ENCODE data around the gene ARHGAP18. TPM values are rescaled to one million over a fixed set of nuclear protein-coding genes. Genes with fewer than 3 reads are reported as not detected.

The ARHGAP18 gene
- total and polyA plus RNA-seq, 2 experiments from 2014 or later, result 12.5 to 23.8 TPM

GRCh38 chr6:129696028-129696418 is 14.0 kb downstream of the ARHGAP18 start:
- H4K20me1 ChIP-seq (ENCODE audit: insufficient read depth), result no peaks in the 10 kb centered on the region
- H3K9me2 ChIP-seq (ENCODE audit: insufficient read depth), result no peaks in the 10 kb centered on the region
- H3F3A ChIP-seq (ENCODE audit: insufficient read depth), result peaks cover 18% of the 10 kb centered on the region
- 91 to 93% methylated on average over 1 of the region's 1 CpG for WGBS, 2 experiments (ENCODE audit: low coverage in 1 of 2, low lambda C conversion rate in 2 of 2, missing lambda C conversion rate in 2 of 2)
- in situ Hi-C loops (cut with MboI), result no loop called here
- no peaks in the 10 kb centered on the region for H3K9me3 ChIP-seq (ENCODE audit: low read depth)
- H3K36me3 ChIP-seq (ENCODE audit: low read depth), result no peaks in the 10 kb centered on the region; the same call in 1 of the 2 replicates
- no peak overlapping the region for H3K27ac ChIP-seq
- no peaks in the 10 kb centered on the region for H3K27me3 ChIP-seq (replicated peaks; ENCODE audit: insufficient read depth)
- peaks cover 20% of the 10 kb centered on the region for H3K4me1 ChIP-seq (ENCODE audit: insufficient read depth)
- TF ChIP-seq EZH2phosphoT487 (IDR thresholded peaks at IDR 0.05; ENCODE audit: insufficient read depth, low read depth), result no peak
- no peak for TF ChIP-seq EZH2 (IDR thresholded peaks at IDR 0.05; ENCODE audit: insufficient read depth, poor library complexity, severe bottlenecking)
- H3K4me3 ChIP-seq, result no peak overlapping the region
- H3K9ac ChIP-seq, result no peak overlapping the region
- DNase-seq, result no peak
- no peak overlapping the region for H2AFZ ChIP-seq
- no peak overlapping the region for H3K4me2 ChIP-seq (ENCODE audit: unreplicated experiment)
- peaks cover 98% of the 10 kb centered on the region for H3K79me2 ChIP-seq (ENCODE audit: insufficient read depth)

GRCh38 chr6:129695373-129696027 is 14.5 kb downstream of the ARHGAP18 start:
- H3K4me2 ChIP-seq (ENCODE audit: unreplicated experiment), result no peak overlapping the region
- H3K4me1 ChIP-seq (ENCODE audit: insufficient read depth), result peaks cover 15% of the 10 kb centered on the region
- H3K27me3 ChIP-seq (replicated peaks; ENCODE audit: insufficient read depth), result no peaks in the 10 kb centered on the region
- H2AFZ ChIP-seq, result no peak overlapping the region
- TF ChIP-seq EZH2 (IDR thresholded peaks at IDR 0.05; ENCODE audit: insufficient read depth, poor library complexity, severe bottlenecking) (no peak), EZH2phosphoT487 (IDR thresholded peaks at IDR 0.05; ENCODE audit: insufficient read depth, low read depth) (no peak)
- H3K9me3 ChIP-seq (ENCODE audit: low read depth), result no peaks in the 10 kb centered on the region
- H3K9ac ChIP-seq, result no peak overlapping the region
- H3F3A ChIP-seq (ENCODE audit: insufficient read depth), result peaks cover 18% of the 10 kb centered on the region
- H3K79me2 ChIP-seq (ENCODE audit: insufficient read depth), result peaks cover 100% of the 10 kb centered on the region
- H3K27ac ChIP-seq, result no peak overlapping the region
- H3K4me3 ChIP-seq, result no peak overlapping the region
- in situ Hi-C loops (cut with MboI), result no loop called here
- no peak for DNase-seq
- no peaks in the 10 kb centered on the region for H3K9me2 ChIP-seq (ENCODE audit: insufficient read depth)
- H4K20me1 ChIP-seq (ENCODE audit: insufficient read depth), result no peaks in the 10 kb centered on the region
- no peaks in the 10 kb centered on the region; the same call in 1 of the 2 replicates for H3K36me3 ChIP-seq (ENCODE audit: low read depth)
- 83% methylated on average over 3 of the region's 3 CpGs for WGBS, 2 experiments (ENCODE audit: low coverage in 1 of 2, low lambda C conversion rate in 2 of 2, missing lambda C conversion rate in 2 of 2)

DNA sequence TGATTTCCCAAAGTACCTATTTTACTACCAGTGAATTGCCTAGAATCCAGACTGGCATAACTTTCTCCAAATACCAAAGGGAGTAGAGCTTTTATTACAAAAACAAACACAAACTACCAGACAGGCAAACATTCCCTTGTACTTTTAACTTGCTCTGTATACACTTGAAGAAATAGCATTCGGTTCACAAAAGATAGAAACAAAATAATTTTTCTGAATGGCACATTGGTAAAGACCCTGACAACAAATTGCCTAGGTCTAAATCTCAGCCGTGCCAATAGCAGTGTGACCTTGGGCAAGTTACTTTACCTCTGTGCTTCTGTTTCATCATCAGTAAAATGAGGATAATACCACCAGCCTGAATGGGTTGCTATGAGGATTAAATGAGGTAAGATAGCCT is 15.9 kb downstream of the ARHGAP18 start:
- Histone ChIP-seq H3K4me3 (no peak overlapping the region), H3F3A (ENCODE audit: insufficient read depth) (peaks cover 23% of the 10 kb centered on the region; the same call in 1 of the 2 replicates), H3K9me2 (ENCODE audit: insufficient read depth) (no peaks in the 10 kb centered on the region), H4K20me1 (ENCODE audit: insufficient read depth) (no peaks in the 10 kb centered on the region), H3K27me3 (replicated peaks; ENCODE audit: insufficient read depth) (no peaks in the 10 kb centered on the region), H3K4me2 (ENCODE audit: unreplicated experiment) (no peak overlapping the region), H3K9ac (no peak overlapping the region), H2AFZ (no peak overlapping the region), H3K27ac (no peak overlapping the region), H3K4me1 (ENCODE audit: insufficient read depth) (peaks cover 18% of the 10 kb centered on the region), H3K9me3 (ENCODE audit: low read depth) (no peaks in the 10 kb centered on the region), H3K36me3 (ENCODE audit: low read depth) (no peaks in the 10 kb centered on the region; the same call in 1 of the 2 replicates), H3K79me2 (ENCODE audit: insufficient read depth) (peaks cover 100% of the 10 kb centered on the region)
- in situ Hi-C loops (cut with MboI), result no loop called here
- WGBS, 2 experiments (ENCODE audit: low coverage in 1 of 2, low lambda C conversion rate in 2 of 2, missing lambda C conversion rate in 2 of 2), result 88 to 97% methylated on average over 2 of the region's 2 CpGs
- TF ChIP-seq EZH2phosphoT487 (IDR thresholded peaks at IDR 0.05; ENCODE audit: insufficient read depth, low read depth), result no peak
- no peak for TF ChIP-seq EZH2 (IDR thresholded peaks at IDR 0.05; ENCODE audit: insufficient read depth, poor library complexity, severe bottlenecking)
- DNase-seq, result no peak

DNA sequence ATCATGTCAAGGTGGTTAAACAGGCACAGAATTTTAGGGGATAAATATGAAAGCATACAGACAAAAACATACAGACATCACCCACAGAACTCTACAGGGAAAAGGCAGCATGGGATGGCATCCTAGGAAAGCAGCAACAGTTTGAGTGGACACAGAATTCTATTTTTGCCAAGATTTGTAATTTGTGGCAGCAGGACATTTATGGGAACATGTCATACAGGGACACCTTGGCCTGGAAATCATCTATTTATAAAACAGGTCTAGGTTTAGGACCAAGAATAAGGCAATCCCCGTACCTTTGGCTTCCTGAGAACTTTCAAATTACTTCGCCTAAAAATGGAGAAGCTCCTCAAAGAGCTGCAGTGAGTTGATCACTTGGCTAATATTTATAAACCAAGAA is 17.5 kb downstream of the ARHGAP18 start:
- WGBS, 2 experiments (ENCODE audit: low coverage in 1 of 2, low lambda C conversion rate in 2 of 2, missing lambda C conversion rate in 2 of 2), result 96 to 100% methylated on average over 2 of the region's 2 CpGs

More for the DNA sequence above, 17.5 kb downstream of the ARHGAP18 start:
- Histone ChIP-seq H3K4me2 (ENCODE audit: unreplicated experiment) (no peak overlapping the region), H2AFZ (no peak overlapping the region), H4K20me1 (ENCODE audit: insufficient read depth) (no peaks in the 10 kb centered on the region), H3K4me1 (ENCODE audit: insufficient read depth) (peaks cover 21% of the 10 kb centered on the region), H3K36me3 (ENCODE audit: low read depth) (no peaks in the 10 kb centered on the region; the same call in 1 of the 2 replicates), H3K27ac (no peak overlapping the region), H3K27me3 (replicated peaks; ENCODE audit: insufficient read depth) (no peaks in the 10 kb centered on the region), H3K4me3 (no peak overlapping the region), H3K9me2 (ENCODE audit: insufficient read depth) (no peaks in the 10 kb centered on the region), H3K79me2 (ENCODE audit: insufficient read depth) (peaks cover 100% of the 10 kb centered on the region), H3K9ac (no peak overlapping the region), H3F3A (ENCODE audit: insufficient read depth) (peaks cover 26% of the 10 kb centered on the region; the same call in 1 of the 2 replicates), H3K9me3 (ENCODE audit: low read depth) (no peaks in the 10 kb centered on the region)
- in situ Hi-C loops (cut with MboI), result no loop called here
- TF ChIP-seq EZH2phosphoT487 (IDR thresholded peaks at IDR 0.05; ENCODE audit: insufficient read depth, low read depth), result no peak
- no peak for TF ChIP-seq EZH2 (IDR thresholded peaks at IDR 0.05; ENCODE audit: insufficient read depth, poor library complexity, severe bottlenecking)
- DNase-seq, result no peak
